Trophoblast cell (in vitro differentiated cells and primary cell): Measurements from ENCODE around the gene UNC13B.
"Not testable (repeated sequence)": the region's sequence is repeated elsewhere in the genome, so short reads cannot be mapped to it uniquely, and the experiment has no call there.

Source experiments
- DNase-seq, 2 donors: peaks; one replicate each; pipeline ENCODE4 v3.0.0-alpha.2; 2016
- H2AFZ ChIP-seq: 2 replicates; pipeline ENCODE4 v1.6.1; 2013; ENCODE audit warnings: low read length, moderate library complexity, mild to moderate bottlenecking; ENCODE audit not compliant: insufficient read depth, poor library complexity
- H2AK5ac ChIP-seq: 2 replicates; pipeline ENCODE4 v1.6.1; 2013; ENCODE audit warnings: mild to moderate bottlenecking, low read length
- H2BK120ac ChIP-seq: 2 replicates; pipeline ENCODE4 v1.6.1; 2013; ENCODE audit warnings: low read length, mild to moderate bottlenecking, moderate library complexity; ENCODE audit not compliant: insufficient read depth, poor library complexity
- H2BK12ac ChIP-seq: 2 replicates; pipeline ENCODE4 v1.6.1; 2013; ENCODE audit warnings: mild to moderate bottlenecking, low read length, moderate library complexity
- H2BK5ac ChIP-seq: 2 replicates; pipeline ENCODE4 v1.6.1; 2013; ENCODE audit warnings: low read length, low read depth, moderate library complexity, mild to moderate bottlenecking; ENCODE audit not compliant: poor library complexity
- H3K14ac ChIP-seq: 2 replicates; pipeline ENCODE4 v1.6.1; 2013; ENCODE audit warnings: mild to moderate bottlenecking, low read length
- H3K18ac ChIP-seq: 2 replicates; pipeline ENCODE4 v1.6.1; 2013; ENCODE audit warnings: mild to moderate bottlenecking, low read length
- H3K23ac ChIP-seq: 2 replicates; pipeline ENCODE4 v1.6.1; 2013; ENCODE audit warnings: low read length
- H3K27ac ChIP-seq: 2 replicates; pipeline ENCODE4 v1.5.1; 2013; ENCODE audit warnings: low read depth, mild to moderate bottlenecking, inconsistent platforms, low read length, moderate library complexity
- H3K27me3 ChIP-seq: 2 replicates; pipeline ENCODE4 v1.6.1; 2013; ENCODE audit warnings: inconsistent platforms, mild to moderate bottlenecking, low read length, moderate library complexity; ENCODE audit not compliant: insufficient read depth
- H3K36me3 ChIP-seq, 2 experiments: 1 replicate in 1 of 2; 2 replicates in 1 of 2; pipeline ENCODE4 v1.6.1; 2013; ENCODE audit warnings: low read length in 2 of 2, mild to moderate bottlenecking in 2 of 2, moderate library complexity in 1 of 2; ENCODE audit not compliant: insufficient read depth in 2 of 2, control insufficient read depth in 1 of 2
- H3K4ac ChIP-seq: 2 replicates; pipeline ENCODE4 v1.6.1; 2013; ENCODE audit warnings: low read depth, mild to moderate bottlenecking, low read length, moderate library complexity
- H3K4me1 ChIP-seq, 2 experiments: 1 replicate in 1 of 2; 2 replicates in 1 of 2; pipeline ENCODE4 v1.6.1; 2013; ENCODE audit warnings: low read length in 2 of 2, mild to moderate bottlenecking in 2 of 2, moderate library complexity in 1 of 2; ENCODE audit not compliant: insufficient read depth in 2 of 2, control insufficient read depth in 1 of 2
- H3K4me2 ChIP-seq: 2 replicates; pipeline ENCODE4 v1.6.1; 2013; ENCODE audit warnings: inconsistent platforms, mild to moderate bottlenecking, low read length, moderate library complexity
- H3K4me3 ChIP-seq: 2 replicates; pipeline ENCODE4 v1.5.1; 2013; ENCODE audit warnings: mild to moderate bottlenecking, low read depth, low read length, inconsistent platforms
- H3K79me1 ChIP-seq: one replicate; pipeline ENCODE4 v1.6.1; 2013; ENCODE audit warnings: low read length
- H3K79me2 ChIP-seq: 2 replicates; pipeline ENCODE4 v1.6.1; 2013; ENCODE audit warnings: low read length, mild to moderate bottlenecking; ENCODE audit not compliant: control insufficient read depth, insufficient read depth, poor library complexity
- H3K9ac ChIP-seq: 2 replicates; pipeline ENCODE4 v1.6.1; 2013; ENCODE audit warnings: mild to moderate bottlenecking, low read length
- H3K9me3 ChIP-seq: 2 replicates; pipeline ENCODE4 v1.6.1; 2013; ENCODE audit warnings: low read depth, mild to moderate bottlenecking, control low read depth, inconsistent platforms, low read length; ENCODE audit not compliant: insufficient read depth
- H4K12ac ChIP-seq: 2 replicates; pipeline ENCODE4 v1.6.1; 2013; ENCODE audit warnings: low read depth, mild to moderate bottlenecking, low read length, moderate library complexity
- H4K8ac ChIP-seq: 2 replicates; pipeline ENCODE4 v1.6.1; 2013; ENCODE audit warnings: low read depth, mild to moderate bottlenecking, low read length, moderate library complexity
- H4K91ac ChIP-seq: one replicate; pipeline ENCODE4 v1.6.1; 2013; ENCODE audit warnings: low read depth, mild to moderate bottlenecking, low read length, moderate library complexity
- WGBS: extraction: QIAGEN DNeasy Blood & Tissue Kit; methylation state at CpG from one replicate; pipeline ENCODE4 v1.1.7; 2013; ENCODE audit warnings: missing lambda C conversion rate; ENCODE audit not compliant: insufficient read length, insufficient coverage; ENCODE audit errors: extremely low coverage; 5-methylcytosine and 5-hydroxymethylcytosine counted together

Gene UNC13B

GRCh38 chr9:35407846-35408245 is 246.0 kb downstream of the UNC13B start:
- Histone ChIP-seq H3K23ac (no peak overlapping the region), H3K14ac (no peak overlapping the region), H3K4me3 (no peak overlapping the region), H3K18ac (no peak overlapping the region), H3K36me3 (peaks cover 0 to 5% of the 10 kb centered on the region in 2 experiments), H3K9ac (no peak overlapping the region), H4K8ac (no peak overlapping the region), H2BK12ac (no peak overlapping the region), H3K4me2 (no peak overlapping the region), H3K79me1 (no peaks in the 10 kb centered on the region), H2AK5ac (no peak overlapping the region), H3K27me3 (no peaks in the 10 kb centered on the region), H2BK120ac (no peak overlapping the region), H2BK5ac (no peak overlapping the region), H3K9me3 (no peaks in the 10 kb centered on the region), H4K12ac (no peak overlapping the region), H4K91ac (no peak overlapping the region), H3K4me1 (no peaks in the 10 kb centered on the region), H2AFZ (no peak overlapping the region), H3K27ac (no peak overlapping the region), H3K79me2 (no peaks in the 10 kb centered on the region), H3K4ac (no peak overlapping the region)
- DNase-seq, result no peak
- no CpG with 5 or more reads among the region's 3 CpGs for WGBS

GRCh38 chr9:35409434-35409833 is 247.6 kb downstream of the UNC13B start:
- not testable (repeated sequence) for H2BK12ac ChIP-seq, H3K79me1 ChIP-seq, H3K18ac ChIP-seq, H3K27me3 ChIP-seq, H3K4ac ChIP-seq, H3K9ac ChIP-seq, H3K9me3 ChIP-seq, H3K36me3 ChIP-seq, H3K4me2 ChIP-seq, H3K14ac ChIP-seq, H3K23ac ChIP-seq, H4K8ac ChIP-seq, H2AK5ac ChIP-seq, H3K27ac ChIP-seq, H2AFZ ChIP-seq, H3K4me3 ChIP-seq, H3K79me2 ChIP-seq, DNase-seq, H4K91ac ChIP-seq, H3K4me1 ChIP-seq, H4K12ac ChIP-seq, H2BK120ac ChIP-seq, H2BK5ac ChIP-seq
- no CpG with 5 or more reads among the region's 5 CpGs for WGBS

GRCh38 chr9:35414889-35415288 is 253.1 kb downstream of the UNC13B start:
- no peak overlapping the region for H3K4me2 ChIP-seq
- H3K79me2 ChIP-seq, result no peaks in the 10 kb centered on the region
- no peak overlapping the region for H2AFZ ChIP-seq
- no peak overlapping the region for H3K27ac ChIP-seq
- no peak overlapping the region for H4K91ac ChIP-seq
- no peak overlapping the region for H2BK5ac ChIP-seq
- H3K79me1 ChIP-seq, result no peaks in the 10 kb centered on the region
- H3K9me3 ChIP-seq, result no peaks in the 10 kb centered on the region
- no peaks in the 10 kb centered on the region for H3K4me1 ChIP-seq
- no peaks in the 10 kb centered on the region for H3K27me3 ChIP-seq
- H3K23ac ChIP-seq, result no peak overlapping the region
- no peak overlapping the region for H2BK120ac ChIP-seq
- no peak overlapping the region for H3K18ac ChIP-seq
- no peak overlapping the region for H3K9ac ChIP-seq
- no peak for DNase-seq
- no peak overlapping the region for H4K8ac ChIP-seq
- no peak overlapping the region for H2BK12ac ChIP-seq
- no peak overlapping the region for H2AK5ac ChIP-seq
- no peaks in the 10 kb centered on the region for H3K36me3 ChIP-seq
- H3K14ac ChIP-seq, result no peak overlapping the region
- H3K4me3 ChIP-seq, result no peak overlapping the region
- no peak overlapping the region for H3K4ac ChIP-seq
- no CpG with 5 or more reads among the region's 1 CpG for WGBS
- H4K12ac ChIP-seq, result no peak overlapping the region

- Histone ChIP-seq H3K4ac (no peak overlapping the region), H2BK120ac (no peak overlapping the region), H3K23ac (no peak overlapping the region), H3K4me3 (no peak overlapping the region), H2BK5ac (no peak overlapping the region), H3K79me1 (no peaks in the 10 kb centered on the region), H4K91ac (no peak overlapping the region), H3K79me2 (no peaks in the 10 kb centered on the region), H4K12ac (no peak overlapping the region), H2BK12ac (no peak overlapping the region), H3K4me1 (no peaks in the 10 kb centered on the region), H3K27ac (no peak overlapping the region), H2AK5ac (no peak overlapping the region), H3K14ac (no peak overlapping the region), H3K9ac (no peak overlapping the region), H3K18ac (no peak overlapping the region), H3K27me3 (no peaks in the 10 kb centered on the region), H2AFZ (no peak overlapping the region), H3K36me3 (no peaks in the 10 kb centered on the region), H3K9me3 (no peaks in the 10 kb centered on the region), H4K8ac (no peak overlapping the region), H3K4me2 (no peak overlapping the region)
- peak in 1 of 2 donors; percentile 14 for DNase-seq
- no CpG with 5 or more reads among the region's 6 CpGs for WGBS
Measured at GRCh38 chr9:35415402-35416097, 253.7 kb downstream of the UNC13B start.
